Measurements from ENCODE around the gene DDX10.

DDX10 gene

GRCh38 chr11:108909041-108909440, 244.2 kb downstream of the DDX10 start:
- DNase-seq (ENCODE audit: low spot score), result no peak

- DNase-seq (ENCODE audit: low spot score), result no peak
Measured at GRCh38 chr11:108909921-108910320, 245.1 kb downstream of the DDX10 start.

GRCh38 chr11:108912581-108912980, 247.7 kb downstream of the DDX10 start:
- DNase-seq (ENCODE audit: low spot score), result no peak

GRCh38 chr11:108913204-108913603, 248.3 kb downstream of the DDX10 start:
- no peak for DNase-seq (ENCODE audit: low spot score)

GRCh38 chr11:108914211-108914610, 249.3 kb downstream of the DDX10 start:
- no peak for DNase-seq (ENCODE audit: low spot score)

GRCh38 chr11:108914981-108915380, 250.1 kb downstream of the DDX10 start:
- DNase-seq (ENCODE audit: low spot score), result no peak

- DNase-seq (ENCODE audit: low spot score), result no peak
Measured at GRCh38 chr11:108915666-108916065, 250.8 kb downstream of the DDX10 start.

- DNase-seq (ENCODE audit: low spot score), result no peak
Measured at GRCh38 chr11:108916290-108916689, 251.4 kb downstream of the DDX10 start.

- no peak for DNase-seq (ENCODE audit: low spot score)
Measured at GRCh38 chr11:108916935-108917334, 252.1 kb downstream of the DDX10 start.

GRCh38 chr11:108921211-108921610, 256.3 kb downstream of the DDX10 start:
- no peak for DNase-seq (ENCODE audit: low spot score)

- no peak for DNase-seq (ENCODE audit: low spot score)
Measured at GRCh38 chr11:108922241-108922640, 257.4 kb downstream of the DDX10 start.

- DNase-seq (ENCODE audit: low spot score), result no peak
Measured at GRCh38 chr11:108923413-108923812, 258.5 kb downstream of the DDX10 start.

- no peak for DNase-seq (ENCODE audit: low spot score)
Measured at GRCh38 chr11:108926171-108926840, 261.4 kb downstream of the DDX10 start.

- no peak for DNase-seq (ENCODE audit: low spot score)
Measured at GRCh38 chr11:108926841-108927577, 262.1 kb downstream of the DDX10 start.

GRCh38 chr11:108927791-108928545, 263.1 kb downstream of the DDX10 start:
- DNase-seq (ENCODE audit: low spot score), result no peak

- no peak for DNase-seq (ENCODE audit: low spot score)
Measured at GRCh38 chr11:108929241-108929640, 264.4 kb downstream of the DDX10 start.

GRCh38 chr11:108931168-108931567, 266.3 kb downstream of the DDX10 start:
- DNase-seq (ENCODE audit: low spot score), result no peak

GRCh38 chr11:108933630-108934029, 268.8 kb downstream of the DDX10 start:
- DNase-seq (ENCODE audit: low spot score), result no peak

GRCh38 chr11:108934289-108934688, 269.4 kb downstream of the DDX10 start:
- no peak for DNase-seq (ENCODE audit: low spot score)

- DNase-seq (ENCODE audit: low spot score), result no peak
Measured at GRCh38 chr11:108934696-108935095, 269.8 kb downstream of the DDX10 start.

- no peak for DNase-seq (ENCODE audit: low spot score)
Measured at GRCh38 chr11:108937746-108938145, 272.9 kb downstream of the DDX10 start.

- DNase-seq (ENCODE audit: low spot score), result no peak
Measured at GRCh38 chr11:108938604-108939003, 273.7 kb downstream of the DDX10 start.

GRCh38 chr11:108939135-108939534, 274.3 kb downstream of the DDX10 start:
- no peak for DNase-seq (ENCODE audit: low spot score)
